GM12892 (cell line): ENCODE measurements around the gene FTCDNL1.

ENCODE experiments used
- DNase-seq: peaks from one replicate; pipeline ENCODE4 v3.0.0; 2011; ENCODE audit not compliant: insufficient read length
- FAIRE-seq: peaks from 2 replicates; lab custom pipeline; 2011; peaks lifted over from hg19 to GRCh38; lab: Jason Lieb, UNC
- POLR2A ChIP-seq: IDR thresholded peaks from 2 replicates; pipeline ENCODE4 v1.6.1; 2011; ENCODE audit warnings: low read depth, low read length, control low read depth
- POLR2AphosphoS5 ChIP-seq: IDR thresholded peaks from 2 replicates; pipeline ENCODE4 v1.6.1; 2011; ENCODE audit warnings: low read depth, low read length, control low read depth
- TAF1 ChIP-seq: IDR thresholded peaks from 2 replicates; pipeline ENCODE4 v1.6.1; 2011; ENCODE audit warnings: low read depth, mild to moderate bottlenecking, control low read depth, low read length, borderline replicate concordance

The FTCDNL1 gene

DNA sequence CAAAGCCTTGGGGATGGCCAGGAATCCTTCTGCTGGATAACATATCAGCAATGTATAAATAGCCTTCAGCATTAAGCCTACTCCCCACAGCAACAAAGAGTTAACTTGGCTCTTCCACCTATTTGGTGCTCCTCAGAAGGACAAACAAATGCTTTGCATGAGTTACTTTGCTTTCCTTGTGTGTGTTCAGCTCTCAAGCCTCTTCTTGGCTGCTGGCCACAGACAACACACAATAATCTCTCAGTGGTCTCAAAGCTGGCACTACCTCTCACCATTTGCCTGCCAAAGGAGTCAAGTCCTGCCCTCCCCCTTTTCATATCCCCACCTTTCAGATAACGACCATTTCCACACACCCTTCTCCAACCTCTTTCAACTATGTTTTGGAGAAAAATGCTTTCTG is 17.5 kb downstream of the FTCDNL1 start:
- TF ChIP-seq TAF1 (no peak), POLR2AphosphoS5 (no peak), POLR2A (no peak)
- DNase-seq (no peak), FAIRE-seq (no peak)

DNA sequence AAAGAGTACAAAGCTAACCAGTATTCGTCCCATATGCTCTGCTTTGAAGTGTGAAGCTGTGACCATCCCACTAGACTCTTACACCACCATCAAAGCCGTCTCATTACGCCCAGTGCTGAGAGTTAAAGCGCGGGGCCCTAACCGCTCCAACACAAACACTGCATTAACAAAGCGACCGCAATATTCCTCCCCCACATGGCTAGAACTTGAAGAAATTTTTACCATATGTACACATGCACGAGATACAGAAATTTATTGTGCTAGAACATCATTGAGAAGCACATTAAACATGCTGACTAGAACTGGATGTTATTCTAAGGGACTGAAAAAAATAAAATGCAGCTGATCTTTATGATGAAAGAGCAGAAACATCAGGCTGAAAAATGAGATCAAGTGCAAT is 20.5 kb downstream of the FTCDNL1 start:
- DNase-seq (no peak), FAIRE-seq (no peak)
- TF ChIP-seq POLR2AphosphoS5, result no peak
- no peak for TF ChIP-seq TAF1
- no peak for TF ChIP-seq POLR2A

DNA sequence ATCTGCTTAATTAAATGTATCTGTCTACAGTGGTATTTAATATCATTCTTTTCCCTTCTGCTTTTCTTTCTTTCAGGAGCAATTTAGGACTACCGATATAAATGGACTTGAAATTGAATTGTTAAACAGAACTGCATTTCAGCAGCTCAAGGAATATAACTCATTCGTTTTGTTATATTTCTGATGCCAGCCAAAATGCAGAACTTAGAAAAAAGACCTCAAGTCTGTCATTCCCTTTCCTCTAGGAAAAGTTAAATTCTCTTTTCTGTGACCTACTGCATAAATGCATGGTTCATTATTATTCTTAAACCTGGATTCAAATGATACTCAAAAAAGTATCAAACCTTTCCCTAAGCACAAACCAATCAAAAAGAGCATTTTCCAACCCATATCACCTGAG is 21.4 kb downstream of the FTCDNL1 start:
- FAIRE-seq (no peak), DNase-seq (no peak)

DNA sequence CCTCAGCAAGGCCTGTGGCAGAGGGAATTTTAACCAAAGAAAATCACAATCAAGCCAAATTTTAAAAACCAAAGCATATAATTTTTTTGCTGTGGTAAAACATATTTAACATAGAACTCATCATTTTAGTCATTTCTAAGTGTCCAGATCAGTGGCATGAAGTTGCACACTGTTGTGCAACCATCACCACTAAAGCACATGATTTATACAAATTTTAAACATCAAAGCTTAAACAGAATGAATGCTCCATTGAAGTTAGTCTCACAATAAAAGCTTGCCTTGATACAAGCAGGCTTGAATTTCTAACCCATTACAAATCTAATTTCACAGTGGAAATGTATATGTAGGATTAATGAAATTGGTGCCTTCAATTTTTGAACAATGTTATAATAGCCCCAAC is 31.2 kb downstream of the FTCDNL1 start:
- TF ChIP-seq POLR2A, result no peak
- no peak for TF ChIP-seq TAF1
- no peak for TF ChIP-seq POLR2AphosphoS5
- DNase-seq (no peak), FAIRE-seq (no peak)

More for the DNA sequence above, 21.4 kb downstream of the FTCDNL1 start:
- TF ChIP-seq POLR2A (no peak), POLR2AphosphoS5 (no peak), TAF1 (no peak)

DNA sequence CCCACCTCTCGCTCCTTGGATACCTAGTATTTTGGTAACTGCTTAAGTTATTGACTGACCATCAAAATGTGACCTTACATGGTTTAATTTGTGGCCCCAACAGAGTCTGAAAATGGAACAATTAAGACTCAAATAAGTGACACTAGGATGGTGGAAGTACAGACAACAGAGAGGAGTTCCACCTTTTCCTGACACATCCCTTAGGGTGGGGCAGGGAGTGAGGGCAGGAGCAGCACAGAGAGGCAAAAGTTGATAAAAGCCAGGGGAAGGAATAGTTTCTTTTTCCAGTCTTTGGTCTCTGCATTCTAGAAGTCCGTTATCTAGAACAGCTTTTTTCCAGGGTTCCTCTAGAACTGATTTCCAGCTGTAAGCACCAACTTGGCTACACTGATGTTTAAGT is 32.2 kb downstream of the FTCDNL1 start:
- no peak for FAIRE-seq

DNA sequence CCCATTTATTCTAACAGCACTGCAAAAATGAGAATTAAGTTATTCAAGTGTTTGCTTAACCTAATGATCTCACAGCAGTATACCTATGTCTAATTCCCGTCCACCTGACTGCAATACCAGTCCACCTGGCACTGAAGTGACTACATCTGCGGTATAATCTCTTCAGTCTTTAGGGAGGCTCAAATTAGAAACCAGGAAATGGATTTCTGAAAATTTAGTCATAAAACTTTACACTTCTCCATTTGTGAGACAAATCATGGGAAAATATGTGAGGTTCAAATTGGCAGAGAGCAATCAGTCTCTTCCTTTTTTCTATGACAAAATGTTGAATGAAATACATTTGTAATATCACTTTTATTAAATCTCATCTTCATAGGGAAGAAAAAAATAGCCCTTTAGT is 33.0 kb downstream of the FTCDNL1 start:
- no peak for DNase-seq
- TF ChIP-seq POLR2AphosphoS5, result no peak
- TF ChIP-seq POLR2A, result no peak
- TF ChIP-seq TAF1, result no peak
- no peak for FAIRE-seq

More for the DNA sequence above, 32.2 kb downstream of the FTCDNL1 start:
- TF ChIP-seq TAF1 (no peak), POLR2A (no peak)
- no peak for DNase-seq

DNA sequence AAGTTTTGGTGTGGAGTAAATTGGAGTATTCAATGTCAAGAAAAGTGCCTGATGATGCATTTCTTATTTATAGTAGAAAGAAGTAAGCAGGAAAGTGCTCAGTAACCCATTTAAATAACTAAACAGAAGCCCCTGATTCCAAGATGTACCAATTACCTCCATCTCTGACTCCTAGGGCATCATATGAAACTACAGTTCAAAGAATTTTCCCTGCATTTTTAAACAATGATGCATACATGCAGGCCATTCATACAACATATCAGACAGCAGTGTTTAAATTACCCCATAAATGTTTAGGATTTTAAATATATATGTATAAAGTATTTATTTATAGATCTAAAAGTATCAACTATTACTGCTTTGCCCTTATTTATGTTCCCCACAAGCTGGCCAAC is 36.2 kb downstream of the FTCDNL1 start:
- no peak for FAIRE-seq

DNA sequence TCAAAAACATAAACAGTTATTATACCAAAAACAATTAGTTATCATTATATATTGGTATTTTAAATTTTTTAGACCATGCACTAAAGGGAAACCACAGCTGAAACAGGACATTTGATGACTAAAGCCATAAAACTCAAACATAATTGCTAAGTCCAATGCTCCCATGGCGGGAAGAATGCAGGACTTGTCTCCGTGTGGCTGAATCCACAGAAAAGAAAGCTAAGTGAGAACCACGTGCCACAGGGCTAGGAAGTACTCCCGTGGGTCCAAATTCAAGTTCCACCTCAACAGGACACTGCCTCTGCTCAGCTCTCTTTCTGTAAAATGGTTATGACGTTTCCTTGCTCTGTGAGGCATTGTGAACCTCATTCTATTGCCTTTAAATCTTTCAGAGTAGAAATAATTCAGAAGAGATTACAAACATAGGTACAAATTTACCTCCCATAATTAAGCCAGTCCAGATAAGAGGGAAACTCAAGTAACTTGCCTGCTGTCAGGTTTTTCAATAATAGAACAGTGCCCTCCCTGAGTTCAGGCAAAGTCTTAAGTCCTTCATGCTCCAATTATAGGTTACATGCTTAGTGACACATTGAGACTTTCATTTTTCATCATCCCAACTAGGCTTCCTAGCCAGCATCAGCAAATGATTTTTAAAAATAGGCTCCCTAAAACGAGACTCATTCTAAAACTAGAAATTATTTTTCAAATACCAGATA is 36.7 kb downstream of the FTCDNL1 start:
- no peak for DNase-seq
- no peak for TF ChIP-seq POLR2A
- TF ChIP-seq POLR2AphosphoS5, result no peak
- TF ChIP-seq TAF1, result no peak
- no peak for FAIRE-seq

More for the DNA sequence above, 36.2 kb downstream of the FTCDNL1 start:
- TF ChIP-seq TAF1 (no peak), POLR2AphosphoS5 (no peak)
- DNase-seq, result no peak

DNA sequence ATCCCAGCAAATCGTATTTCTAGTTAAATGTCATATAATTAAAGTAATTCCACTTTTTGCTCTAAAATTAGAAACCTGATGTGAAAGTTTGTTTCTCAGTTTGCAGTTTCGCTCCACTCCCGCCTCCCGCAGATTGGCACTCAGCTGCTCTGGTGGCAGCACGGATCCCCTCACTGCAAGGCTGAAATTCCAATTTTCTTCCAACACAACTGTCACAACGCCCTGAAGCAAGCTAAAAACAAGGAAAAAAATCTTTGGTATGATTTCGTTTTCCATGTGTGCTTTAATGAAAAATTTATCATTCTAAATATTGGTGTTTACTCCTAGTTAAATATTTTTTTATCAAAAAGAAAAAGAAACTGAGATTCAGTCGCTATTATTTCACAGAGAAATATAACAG is 38.5 kb downstream of the FTCDNL1 start:
- FAIRE-seq (no peak), DNase-seq (no peak)
- TF ChIP-seq POLR2A (no peak), POLR2AphosphoS5 (no peak), TAF1 (no peak)

DNA sequence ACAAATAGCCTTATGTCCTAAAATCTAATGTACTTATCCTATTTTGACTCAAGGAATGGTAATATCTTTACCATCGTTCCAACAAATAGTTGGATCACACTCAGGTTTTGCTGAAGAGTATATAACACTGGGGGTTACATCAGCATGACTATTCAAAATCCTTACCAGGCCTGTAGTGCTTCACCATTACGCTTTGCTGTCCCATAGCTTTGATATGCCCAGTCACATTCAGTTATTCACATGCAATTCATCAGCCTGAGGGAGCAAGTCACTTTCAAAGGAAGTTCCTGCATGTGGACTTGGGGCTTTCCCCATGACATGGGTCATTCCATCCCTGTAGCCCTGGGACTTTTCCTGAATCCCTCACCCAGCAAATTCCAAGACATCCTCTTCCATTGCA is 39.6 kb downstream of the FTCDNL1 start:
- DNase-seq (no peak), FAIRE-seq (no peak)
- no peak for TF ChIP-seq TAF1
- no peak for TF ChIP-seq POLR2A
- TF ChIP-seq POLR2AphosphoS5, result no peak

DNA sequence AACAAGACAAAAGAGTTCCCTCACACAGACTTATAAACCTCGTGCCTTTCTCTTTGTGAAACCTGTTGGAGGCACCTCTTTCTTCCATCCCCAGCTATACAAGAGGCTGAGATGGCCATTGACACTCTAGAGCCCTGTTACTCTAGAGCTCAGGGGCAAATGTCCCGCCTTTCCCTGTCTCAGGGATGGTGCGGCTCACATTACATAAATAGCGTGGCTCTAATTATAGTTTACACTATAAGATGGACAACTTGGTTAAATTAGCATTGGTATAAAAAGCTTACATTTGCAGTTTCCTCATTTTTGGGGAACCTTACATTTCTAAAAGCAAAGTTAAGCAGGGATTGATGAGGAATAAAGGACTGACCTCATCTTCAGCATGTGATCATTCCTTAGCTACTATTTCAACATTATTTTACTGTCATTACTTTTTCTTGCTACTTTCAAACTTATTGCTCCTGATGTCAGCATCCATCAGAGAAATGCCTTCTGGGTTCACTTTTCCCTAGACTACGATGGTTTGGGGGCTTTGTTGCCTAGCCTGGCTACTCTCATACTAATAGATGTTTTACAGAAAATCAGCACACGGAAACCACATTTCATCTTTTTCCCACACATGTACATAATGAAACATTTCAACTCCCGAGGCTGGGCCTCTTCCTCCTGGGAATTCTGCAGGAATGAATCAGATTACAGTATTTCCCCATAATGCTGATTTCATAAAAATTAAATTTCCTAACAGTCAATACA is 40.4 kb downstream of the FTCDNL1 start:
- no peak for FAIRE-seq
- no peak for TF ChIP-seq TAF1
- no peak for TF ChIP-seq POLR2AphosphoS5
- TF ChIP-seq POLR2A, result no peak
- no peak for DNase-seq

DNA sequence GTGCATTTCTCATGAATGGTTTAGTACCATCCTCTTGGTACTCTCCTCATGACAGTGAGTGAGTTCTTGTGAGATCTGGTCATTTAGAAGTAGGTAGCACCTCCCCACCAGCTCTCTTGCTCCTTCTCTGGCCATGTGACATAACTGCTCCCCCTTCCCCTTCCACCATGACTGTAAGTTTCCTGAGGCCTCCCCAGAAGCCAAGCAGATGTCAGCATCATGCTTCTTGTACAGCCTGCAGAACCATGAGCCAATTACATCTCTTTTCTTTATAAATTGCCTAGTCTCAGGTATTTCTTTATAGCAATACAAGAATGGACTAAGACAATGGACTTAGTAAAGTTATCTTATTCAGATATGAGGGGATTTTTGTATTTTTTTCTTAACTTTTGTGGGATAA is 43.0 kb downstream of the FTCDNL1 start:
- DNase-seq (no peak), FAIRE-seq (no peak)
- TF ChIP-seq POLR2A (no peak), TAF1 (no peak), POLR2AphosphoS5 (no peak)
